Measurements from ENCODE around the gene FAR1. TPM values are rescaled to one million over a fixed set of nuclear protein-coding genes. Genes with fewer than 3 reads are reported as not detected.

Gene FAR1
- polyA plus RNA-seq, 3 donors = 47.2 to 77.0 (median 52.6) TPM

DNA sequence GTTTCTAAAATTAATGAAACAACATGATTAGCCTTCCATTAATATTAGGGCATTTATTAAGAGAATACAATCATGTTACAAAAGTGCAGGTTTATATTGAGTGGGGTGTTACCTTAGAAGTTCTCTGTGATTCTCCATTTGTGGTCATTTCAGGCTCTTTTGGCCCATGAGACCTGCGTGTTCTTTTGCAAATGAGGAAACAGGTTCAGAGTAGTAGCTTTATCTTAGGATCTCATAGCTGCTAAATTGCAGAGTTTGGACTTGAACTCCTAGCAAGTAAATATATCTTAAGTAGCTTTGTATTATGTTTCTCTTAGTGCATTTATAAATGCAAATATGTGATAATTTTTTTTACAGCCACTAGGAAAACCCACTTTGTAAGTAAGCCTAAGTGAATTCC, 18.3 kb downstream of the FAR1 start:
- H3K9me3 Mint-ChIP-seq = peaks cover 0 to 3% (median 0%) of the 10 kb centered on the region in 7 donors
- intact Hi-C loops (cut with micrococcal nuclease) = no loop called here
- Histone ChIP-seq H3K4me1 (ENCODE audit: control insufficient read depth in 1 of 2, insufficient read depth in 2 of 2, low read length in 2 of 2) (peaks cover 21 to 28% of the 10 kb centered on the region in 2 donors), H2AFZ (ENCODE audit: insufficient read depth, low read depth, low read length, poor library complexity, severe bottlenecking) (no peak overlapping the region), H3K9ac (ENCODE audit: insufficient read depth, low read length, poor library complexity, severe bottlenecking) (no peak overlapping the region), H3K79me2 (ENCODE audit: insufficient read depth, low read length) (peaks cover 98% of the 10 kb centered on the region), H3K27ac (ENCODE audit: low read depth in 1 of 2, low read length in 2 of 2) (peak overlapping the region in 1 of 2 donors; percentile 49), H3K27me3 (ENCODE audit: control insufficient read depth in 2 of 2, insufficient read depth in 2 of 2, low read length in 2 of 2) (no peaks in the 10 kb centered on the region), H3K36me3 (replicated peaks in 1 of 2; ENCODE audit: control insufficient read depth in 1 of 2, insufficient read depth in 2 of 2, low read length in 2 of 2) (peaks cover 0 to 5% of the 10 kb centered on the region in 2 donors), H3K9me3 (replicated peaks in 1 of 2; ENCODE audit: control insufficient read depth in 1 of 2, insufficient read depth in 1 of 2, low read length in 2 of 2) (no peaks in the 10 kb centered on the region), H3K4me3 (replicated peaks in 1 of 3; ENCODE audit: low read depth in 2 of 3, low read length in 3 of 3) (no peak overlapping the region), H3K4me2 (replicated peaks; ENCODE audit: extremely low read depth, low read length, poor library complexity, severe bottlenecking) (no peak overlapping the region), H4K20me1 (ENCODE audit: insufficient read depth, low read length) (peaks cover 98% of the 10 kb centered on the region)
- no peaks in the 10 kb centered on the region for H3K27me3 Mint-ChIP-seq (ENCODE audit: low read depth in 3 of 3)
- peak overlapping the region in 2 of 7 donors; percentile 18 to 50 for H3K27ac Mint-ChIP-seq
- H3K4me3 Mint-ChIP-seq = no peak overlapping the region
- TF ChIP-seq CTCF (IDR thresholded peaks at IDR 0.05) = no peak
- H3K4me1 Mint-ChIP-seq = peaks cover 51% of the 10 kb centered on the region
- WGBS (ENCODE audit: insufficient coverage) = 40% methylated on average over 1 of the region's 1 CpG
- no peak for DNase-seq
- H3K36me3 Mint-ChIP-seq = peaks cover 13 to 18% of the 10 kb centered on the region in 2 donors

- H3K9me3 ChIP-seq (replicated peaks in 1 of 2; ENCODE audit: control insufficient read depth in 1 of 2, insufficient read depth in 1 of 2, low read length in 2 of 2) = no peaks in the 10 kb centered on the region
- peaks cover 0 to 3% (median 0%) of the 10 kb centered on the region in 7 donors for H3K9me3 Mint-ChIP-seq
- no peak overlapping the region for H3K4me3 ChIP-seq (replicated peaks in 1 of 3; ENCODE audit: low read depth in 2 of 3, low read length in 3 of 3)
- TF ChIP-seq CTCF (IDR thresholded peaks at IDR 0.05) = no peak
- peaks cover 51% of the 10 kb centered on the region for H3K4me1 Mint-ChIP-seq
- peak overlapping the region in 1 of 2 donors; percentile 49 for H3K27ac ChIP-seq (ENCODE audit: low read depth in 1 of 2, low read length in 2 of 2)
- peaks cover 13 to 18% of the 10 kb centered on the region in 2 donors for H3K36me3 Mint-ChIP-seq
- no peaks in the 10 kb centered on the region for H3K27me3 ChIP-seq (ENCODE audit: control insufficient read depth in 2 of 2, insufficient read depth in 2 of 2, low read length in 2 of 2)
- DNase-seq = no peak
- peaks cover 98% of the 10 kb centered on the region for H3K79me2 ChIP-seq (ENCODE audit: insufficient read depth, low read length)
- H4K20me1 ChIP-seq (ENCODE audit: insufficient read depth, low read length) = peaks cover 98% of the 10 kb centered on the region
- H2AFZ ChIP-seq (ENCODE audit: insufficient read depth, low read depth, low read length, poor library complexity, severe bottlenecking) = no peak overlapping the region
- no peak overlapping the region for H3K4me2 ChIP-seq (replicated peaks; ENCODE audit: extremely low read depth, low read length, poor library complexity, severe bottlenecking)
- H3K4me1 ChIP-seq (ENCODE audit: control insufficient read depth in 1 of 2, insufficient read depth in 2 of 2, low read length in 2 of 2) = peaks cover 20 to 28% of the 10 kb centered on the region in 2 donors
- WGBS (ENCODE audit: insufficient coverage) = 100% methylated on average over 1 of the region's 3 CpGs
- no peak overlapping the region for H3K9ac ChIP-seq (ENCODE audit: insufficient read depth, low read length, poor library complexity, severe bottlenecking)
- no peaks in the 10 kb centered on the region for H3K27me3 Mint-ChIP-seq (ENCODE audit: low read depth in 3 of 3)
- intact Hi-C loops (cut with micrococcal nuclease) = no loop called here
- H3K27ac Mint-ChIP-seq = peak overlapping the region in 1 of 7 donors; percentile 49
- peaks cover 0 to 5% of the 10 kb centered on the region in 2 donors for H3K36me3 ChIP-seq (replicated peaks in 1 of 2; ENCODE audit: control insufficient read depth in 1 of 2, insufficient read depth in 2 of 2, low read length in 2 of 2)
- no peak overlapping the region for H3K4me3 Mint-ChIP-seq
Measured at GRCh38 chr11:13687271-13687670, 18.8 kb downstream of the FAR1 start.

All from CD14-positive monocyte (primary cell).